GM12874 (cell line): ENCODE measurements around the gene SYNDIG1.

Experiments
- TF ChIP-seq, protein P1 (sequence below): IDR thresholded peaks from 2 replicates; pipeline ENCODE4 v1.5.1; 2011; ENCODE audit warnings: low read depth, mild to moderate bottlenecking, control low read depth, low read length, moderate library complexity; ENCODE audit not compliant: insufficient read depth

The SYNDIG1 gene

GRCh38 chr20:24483435-24484080 is 14.1 kb downstream of the SYNDIG1 start:
- TF ChIP-seq, protein P1, sequence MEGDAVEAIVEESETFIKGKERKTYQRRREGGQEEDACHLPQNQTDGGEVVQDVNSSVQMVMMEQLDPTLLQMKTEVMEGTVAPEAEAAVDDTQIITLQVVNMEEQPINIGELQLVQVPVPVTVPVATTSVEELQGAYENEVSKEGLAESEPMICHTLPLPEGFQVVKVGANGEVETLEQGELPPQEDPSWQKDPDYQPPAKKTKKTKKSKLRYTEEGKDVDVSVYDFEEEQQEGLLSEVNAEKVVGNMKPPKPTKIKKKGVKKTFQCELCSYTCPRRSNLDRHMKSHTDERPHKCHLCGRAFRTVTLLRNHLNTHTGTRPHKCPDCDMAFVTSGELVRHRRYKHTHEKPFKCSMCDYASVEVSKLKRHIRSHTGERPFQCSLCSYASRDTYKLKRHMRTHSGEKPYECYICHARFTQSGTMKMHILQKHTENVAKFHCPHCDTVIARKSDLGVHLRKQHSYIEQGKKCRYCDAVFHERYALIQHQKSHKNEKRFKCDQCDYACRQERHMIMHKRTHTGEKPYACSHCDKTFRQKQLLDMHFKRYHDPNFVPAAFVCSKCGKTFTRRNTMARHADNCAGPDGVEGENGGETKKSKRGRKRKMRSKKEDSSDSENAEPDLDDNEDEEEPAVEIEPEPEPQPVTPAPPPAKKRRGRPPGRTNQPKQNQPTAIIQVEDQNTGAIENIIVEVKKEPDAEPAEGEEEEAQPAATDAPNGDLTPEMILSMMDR: no peak

DNA sequence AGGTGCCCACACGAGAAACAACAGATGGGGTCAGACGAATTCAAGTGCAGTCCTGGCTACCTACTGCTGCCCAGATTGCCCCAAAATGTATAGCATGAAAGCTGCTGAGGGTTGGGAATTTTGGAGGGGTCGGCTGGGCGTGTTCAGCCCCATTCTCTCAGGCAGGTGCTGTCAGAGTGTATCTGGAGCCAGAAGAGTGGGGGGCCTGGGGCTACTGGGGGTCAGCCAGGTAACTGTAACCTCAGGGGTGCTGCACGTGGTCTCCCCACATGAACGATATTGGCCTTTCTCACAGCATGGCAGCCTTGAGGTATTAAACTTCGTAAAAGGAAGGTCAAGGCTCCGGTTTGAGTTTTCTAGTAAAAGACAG is 14.6 kb downstream of the SYNDIG1 start:
- TF ChIP-seq, protein P1: no peak

DNA sequence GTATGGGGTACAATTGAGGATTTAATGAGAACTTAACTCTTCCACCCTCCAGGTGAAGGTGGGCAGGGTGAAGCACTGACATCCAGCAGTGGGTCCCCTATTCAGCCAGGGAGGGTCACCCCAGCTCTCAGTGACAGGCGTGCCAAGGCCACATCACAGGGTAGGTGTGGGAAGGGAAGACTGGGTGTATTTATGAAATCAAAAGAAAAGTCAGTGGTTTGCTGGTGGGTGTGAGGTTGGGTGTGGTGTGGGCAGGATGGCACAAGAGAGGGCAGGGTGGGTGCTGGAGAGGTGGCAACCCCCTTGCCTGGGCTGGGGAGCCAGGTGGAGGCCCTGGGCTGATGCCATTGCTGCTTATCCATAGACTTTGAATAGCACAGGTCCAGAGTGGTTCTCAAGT is 16.6 kb downstream of the SYNDIG1 start:
- TF ChIP-seq, protein P1: no peak

GRCh38 chr20:24487240-24487639 is 17.8 kb downstream of the SYNDIG1 start:
- TF ChIP-seq, protein P1: no peak

- TF ChIP-seq, protein P1: no peak
Measured at GRCh38 chr20:24487648-24488047, 18.2 kb downstream of the SYNDIG1 start.

DNA sequence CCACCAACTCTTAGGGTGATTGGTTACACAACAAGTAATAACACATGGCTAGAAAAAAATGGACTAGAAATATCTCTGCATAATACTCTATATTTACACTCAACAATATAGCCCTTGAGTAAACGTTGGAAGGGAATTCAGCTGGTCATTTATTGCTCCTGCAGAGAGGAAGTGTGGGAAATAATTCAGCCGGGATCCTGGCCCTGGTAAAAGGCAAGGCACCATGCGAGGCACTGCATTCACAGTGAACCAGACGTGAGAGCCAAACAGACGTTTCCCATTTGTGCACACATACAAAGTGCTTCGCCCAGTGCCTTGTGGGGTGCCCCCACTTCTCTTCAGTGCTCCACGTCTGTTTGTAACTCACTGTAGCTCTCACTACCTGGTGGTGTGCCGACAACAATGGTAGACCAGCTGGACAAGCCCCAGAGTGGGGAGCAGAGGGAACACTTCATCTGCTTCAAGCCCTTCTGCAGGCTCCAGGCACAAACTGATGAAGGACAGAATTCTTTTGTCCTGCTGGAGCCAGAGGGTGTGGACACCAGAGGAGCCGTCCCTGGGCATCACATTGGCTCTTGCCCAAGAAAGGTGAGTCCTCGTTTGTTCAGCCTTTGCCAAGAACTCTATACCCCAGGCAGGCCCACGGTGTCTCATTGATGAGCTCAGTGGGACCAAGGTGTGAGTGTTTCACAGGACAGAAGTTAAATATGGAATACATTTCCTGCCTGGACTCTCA is 18.8 kb downstream of the SYNDIG1 start:
- TF ChIP-seq, protein P1: no peak

DNA sequence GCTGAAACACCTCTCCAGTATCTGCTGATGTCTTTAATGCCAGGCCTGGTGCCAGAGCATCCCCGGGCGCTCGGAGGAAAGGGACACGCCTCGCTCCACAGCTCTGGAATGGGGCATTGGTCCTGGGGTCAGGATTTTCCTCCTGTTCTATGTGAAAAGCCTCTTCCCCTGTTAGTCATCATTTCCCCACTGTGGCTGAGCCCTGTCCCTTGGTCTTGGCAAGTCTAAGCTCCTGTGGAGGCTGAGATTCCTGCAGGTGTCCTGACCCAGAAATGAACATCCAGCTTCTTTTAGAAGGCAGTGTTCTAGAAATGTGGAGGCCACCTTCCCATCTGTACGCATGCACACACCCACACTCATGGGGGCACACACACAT is 19.4 kb downstream of the SYNDIG1 start:
- TF ChIP-seq, protein P1: no peak
